HL-60 (cell line): ENCODE measurements around the gene HOXA7.

ENCODE experiments used
- DNase-seq, 2 experiments: peaks; one replicate each; pipeline ENCODE4 v3.0.0-alpha.2; 2010 to 2020; ENCODE audit warnings: low read depth in 1 of 2, low spot score in 1 of 2
- H3K27ac ChIP-seq: fragments of 250-450 bp; sonication (Bioruptor Pico); replicated peaks from 2 replicates; pipeline ENCODE4 v1.5.1; 2020; ENCODE audit warnings: mild to moderate bottlenecking, moderate library complexity
- H3K27me3 ChIP-seq: fragments of 250-450 bp; sonication (Bioruptor Pico); 2 replicates; pipeline ENCODE4 v1.5.1; 2021; ENCODE audit warnings: mild to moderate bottlenecking, moderate library complexity; ENCODE audit not compliant: insufficient read depth, poor library complexity, severe bottlenecking
- H3K4me3 ChIP-seq: replicated peaks from 2 replicates; pipeline ENCODE4 v1.5.1; 2011; ENCODE audit warnings: mild to moderate bottlenecking, control low read depth, low read length; ENCODE audit not compliant: insufficient read depth
- GABPA ChIP-seq: IDR thresholded peaks from 2 replicates; pipeline ENCODE4 v1.6.1; 2012; ENCODE audit warnings: low read depth
- POLR2AphosphoS5 ChIP-seq: IDR thresholded peaks from 2 replicates; pipeline ENCODE4 v1.6.1; 2012; ENCODE audit warnings: low read depth
- SPI1 ChIP-seq: IDR thresholded peaks from 2 replicates; pipeline ENCODE4 v1.6.1; 2012; ENCODE audit warnings: low read depth, mild to moderate bottlenecking, borderline replicate concordance
- TF ChIP-seq, protein P1 (sequence below): IDR thresholded peaks from 2 replicates; pipeline ENCODE4 v1.6.1; 2012; ENCODE audit warnings: low read depth; ENCODE audit not compliant: insufficient replicate concordance
- TF ChIP-seq, protein P2 (sequence below): IDR thresholded peaks from one replicate; pipeline ENCODE4 v1.5.1; 2011; ENCODE audit warnings: low read length, control low read depth, inconsistent platforms; ENCODE audit not compliant: insufficient read depth

HOXA7 gene

DNA sequence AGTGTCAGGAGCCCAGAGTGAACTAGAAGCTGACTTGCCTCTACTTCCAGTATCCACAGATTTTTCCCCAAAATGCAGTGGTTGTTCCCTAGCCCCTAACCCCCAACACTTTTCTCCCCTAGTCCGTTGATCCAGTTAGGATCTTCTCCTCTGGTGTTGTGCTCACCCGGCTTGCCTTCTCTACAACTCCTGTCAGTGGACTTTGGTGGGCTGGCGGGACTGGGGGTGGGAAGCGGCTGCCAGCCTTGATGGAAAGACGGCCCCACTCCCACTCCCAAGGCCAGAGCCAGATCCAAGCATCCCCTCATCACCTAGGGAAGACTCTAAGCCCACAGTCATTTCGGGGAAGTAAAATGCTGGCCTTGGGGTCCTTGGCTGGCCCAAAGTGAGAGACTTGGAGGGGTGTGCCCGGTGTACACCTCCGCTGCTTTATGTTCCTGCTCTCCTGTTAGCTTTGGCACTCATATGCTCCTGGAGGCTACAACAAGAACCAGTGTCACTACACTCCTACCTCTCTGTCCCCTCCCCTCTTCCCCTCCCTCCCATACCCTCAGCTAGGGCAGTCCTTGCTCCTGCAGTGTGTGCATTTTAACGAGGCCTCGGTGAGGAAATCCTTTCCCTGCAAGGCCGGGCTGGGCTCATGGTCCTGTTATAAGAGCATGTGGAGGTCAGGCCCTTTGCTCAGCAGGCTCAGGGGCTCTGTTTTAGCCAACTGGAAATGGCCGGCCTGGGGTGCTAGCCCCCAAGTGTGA is 18.6 kb upstream of the HOXA7 start:
- no peak overlapping the region for H3K4me3 ChIP-seq
- no peak overlapping the region for H3K27ac ChIP-seq
- no peak for DNase-seq
- H3K27me3 ChIP-seq, result peaks cover 55% of the 10 kb centered on the region
- TF ChIP-seq, protein P1, sequence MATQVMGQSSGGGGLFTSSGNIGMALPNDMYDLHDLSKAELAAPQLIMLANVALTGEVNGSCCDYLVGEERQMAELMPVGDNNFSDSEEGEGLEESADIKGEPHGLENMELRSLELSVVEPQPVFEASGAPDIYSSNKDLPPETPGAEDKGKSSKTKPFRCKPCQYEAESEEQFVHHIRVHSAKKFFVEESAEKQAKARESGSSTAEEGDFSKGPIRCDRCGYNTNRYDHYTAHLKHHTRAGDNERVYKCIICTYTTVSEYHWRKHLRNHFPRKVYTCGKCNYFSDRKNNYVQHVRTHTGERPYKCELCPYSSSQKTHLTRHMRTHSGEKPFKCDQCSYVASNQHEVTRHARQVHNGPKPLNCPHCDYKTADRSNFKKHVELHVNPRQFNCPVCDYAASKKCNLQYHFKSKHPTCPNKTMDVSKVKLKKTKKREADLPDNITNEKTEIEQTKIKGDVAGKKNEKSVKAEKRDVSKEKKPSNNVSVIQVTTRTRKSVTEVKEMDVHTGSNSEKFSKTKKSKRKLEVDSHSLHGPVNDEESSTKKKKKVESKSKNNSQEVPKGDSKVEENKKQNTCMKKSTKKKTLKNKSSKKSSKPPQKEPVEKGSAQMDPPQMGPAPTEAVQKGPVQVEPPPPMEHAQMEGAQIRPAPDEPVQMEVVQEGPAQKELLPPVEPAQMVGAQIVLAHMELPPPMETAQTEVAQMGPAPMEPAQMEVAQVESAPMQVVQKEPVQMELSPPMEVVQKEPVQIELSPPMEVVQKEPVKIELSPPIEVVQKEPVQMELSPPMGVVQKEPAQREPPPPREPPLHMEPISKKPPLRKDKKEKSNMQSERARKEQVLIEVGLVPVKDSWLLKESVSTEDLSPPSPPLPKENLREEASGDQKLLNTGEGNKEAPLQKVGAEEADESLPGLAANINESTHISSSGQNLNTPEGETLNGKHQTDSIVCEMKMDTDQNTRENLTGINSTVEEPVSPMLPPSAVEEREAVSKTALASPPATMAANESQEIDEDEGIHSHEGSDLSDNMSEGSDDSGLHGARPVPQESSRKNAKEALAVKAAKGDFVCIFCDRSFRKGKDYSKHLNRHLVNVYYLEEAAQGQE, result no peak

DNA sequence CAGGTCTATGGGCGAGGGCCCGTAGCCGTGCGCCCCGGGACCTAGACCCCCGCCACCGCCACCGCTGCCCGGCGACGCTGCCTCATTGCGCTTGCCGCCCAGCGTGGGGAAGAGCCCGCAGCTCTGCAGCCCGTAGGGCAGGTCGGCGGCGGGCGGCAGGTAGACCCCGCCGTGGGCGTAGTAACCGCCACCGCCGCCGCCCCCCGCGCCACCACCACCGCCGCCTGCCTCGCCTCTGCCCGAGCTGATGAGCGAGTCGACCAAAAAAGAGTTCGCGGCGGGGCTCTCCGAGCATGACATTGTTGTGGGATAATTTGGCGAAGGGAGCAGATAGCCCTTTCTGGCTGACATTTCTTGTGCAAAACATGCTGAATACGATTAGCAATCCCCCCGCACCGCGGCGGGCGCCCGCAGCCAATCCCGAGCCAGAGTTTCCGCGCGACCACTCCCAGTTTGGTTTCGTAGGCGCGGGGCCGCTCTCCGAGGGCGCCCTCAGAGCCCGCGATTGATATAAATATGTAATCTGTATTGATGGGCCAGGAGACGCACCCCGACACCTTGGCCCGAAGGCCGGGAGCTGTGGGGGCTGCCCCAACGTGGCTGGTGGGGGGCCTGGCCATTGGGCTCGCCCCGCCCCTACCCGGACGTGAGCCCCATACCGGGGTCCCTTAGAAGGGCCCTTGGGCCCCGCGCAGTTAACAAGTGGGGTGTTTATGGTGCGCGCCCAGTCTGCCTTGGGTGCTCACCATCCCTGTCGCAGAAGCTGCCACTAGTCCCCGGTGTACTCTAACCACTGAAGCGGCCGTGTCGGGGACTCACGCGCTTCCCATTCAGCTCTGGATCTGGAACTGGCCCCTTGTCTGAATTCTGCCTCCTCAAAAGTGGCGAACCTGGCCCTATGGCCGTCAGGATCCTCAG is 17.7 kb upstream of the HOXA7 start, which contains the start of gene HOXA10:
HOXA10 (minus strand) TSS at position 365 of the 918 bp plus-strand sequence; CDS start at position 351, 14 bp downstream.
- H3K27me3 ChIP-seq, result peaks cover 55% of the 10 kb centered on the region
- no peak within 1 kb of the TSS for H3K27ac ChIP-seq

DNA sequence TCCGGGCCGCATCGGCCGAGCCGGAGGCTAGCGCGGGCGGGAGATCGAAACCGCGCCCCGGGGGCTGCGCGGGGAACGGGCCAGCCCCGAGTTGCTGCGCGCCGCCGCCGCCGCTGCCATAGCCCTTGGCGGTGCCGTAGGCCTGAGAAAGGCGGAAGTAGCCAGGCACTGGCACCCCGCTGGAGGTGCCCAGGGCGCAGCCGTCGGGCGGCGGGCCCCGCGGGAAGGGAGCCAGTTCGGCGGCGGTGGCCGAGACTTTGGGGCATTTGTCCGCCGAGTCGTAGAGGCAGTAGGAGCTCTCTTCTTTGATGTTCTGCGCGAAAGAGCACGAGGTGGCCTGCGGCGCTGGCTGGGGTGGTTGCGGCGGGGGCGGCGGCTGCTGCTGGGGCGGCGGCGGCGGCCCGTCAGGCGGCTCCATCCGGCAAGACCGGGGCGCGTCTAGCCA is 17.1 kb upstream of the HOXA7 start:
- TF ChIP-seq, protein P2, sequence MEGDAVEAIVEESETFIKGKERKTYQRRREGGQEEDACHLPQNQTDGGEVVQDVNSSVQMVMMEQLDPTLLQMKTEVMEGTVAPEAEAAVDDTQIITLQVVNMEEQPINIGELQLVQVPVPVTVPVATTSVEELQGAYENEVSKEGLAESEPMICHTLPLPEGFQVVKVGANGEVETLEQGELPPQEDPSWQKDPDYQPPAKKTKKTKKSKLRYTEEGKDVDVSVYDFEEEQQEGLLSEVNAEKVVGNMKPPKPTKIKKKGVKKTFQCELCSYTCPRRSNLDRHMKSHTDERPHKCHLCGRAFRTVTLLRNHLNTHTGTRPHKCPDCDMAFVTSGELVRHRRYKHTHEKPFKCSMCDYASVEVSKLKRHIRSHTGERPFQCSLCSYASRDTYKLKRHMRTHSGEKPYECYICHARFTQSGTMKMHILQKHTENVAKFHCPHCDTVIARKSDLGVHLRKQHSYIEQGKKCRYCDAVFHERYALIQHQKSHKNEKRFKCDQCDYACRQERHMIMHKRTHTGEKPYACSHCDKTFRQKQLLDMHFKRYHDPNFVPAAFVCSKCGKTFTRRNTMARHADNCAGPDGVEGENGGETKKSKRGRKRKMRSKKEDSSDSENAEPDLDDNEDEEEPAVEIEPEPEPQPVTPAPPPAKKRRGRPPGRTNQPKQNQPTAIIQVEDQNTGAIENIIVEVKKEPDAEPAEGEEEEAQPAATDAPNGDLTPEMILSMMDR, result no peak
- peak; percentile 38; the same call in 1 of the 2 replicates for TF ChIP-seq POLR2AphosphoS5
- TF ChIP-seq, protein P1, result peak; percentile 12
- no peak for TF ChIP-seq SPI1
- H3K27me3 ChIP-seq, result peaks cover 61% of the 10 kb centered on the region
- peak in 1 of 2 experiments; percentile 60 for DNase-seq
- H3K4me3 ChIP-seq, result peak overlapping the region; percentile 40
- H3K27ac ChIP-seq, result no peak overlapping the region

More for the DNA sequence above, 17.7 kb upstream of the HOXA7 start, which contains the start of gene HOXA10:
- H3K4me3 ChIP-seq, result peak within 1 kb of the TSS; percentile 40
- no peak for DNase-seq
- no peak for TF ChIP-seq POLR2AphosphoS5

DNA sequence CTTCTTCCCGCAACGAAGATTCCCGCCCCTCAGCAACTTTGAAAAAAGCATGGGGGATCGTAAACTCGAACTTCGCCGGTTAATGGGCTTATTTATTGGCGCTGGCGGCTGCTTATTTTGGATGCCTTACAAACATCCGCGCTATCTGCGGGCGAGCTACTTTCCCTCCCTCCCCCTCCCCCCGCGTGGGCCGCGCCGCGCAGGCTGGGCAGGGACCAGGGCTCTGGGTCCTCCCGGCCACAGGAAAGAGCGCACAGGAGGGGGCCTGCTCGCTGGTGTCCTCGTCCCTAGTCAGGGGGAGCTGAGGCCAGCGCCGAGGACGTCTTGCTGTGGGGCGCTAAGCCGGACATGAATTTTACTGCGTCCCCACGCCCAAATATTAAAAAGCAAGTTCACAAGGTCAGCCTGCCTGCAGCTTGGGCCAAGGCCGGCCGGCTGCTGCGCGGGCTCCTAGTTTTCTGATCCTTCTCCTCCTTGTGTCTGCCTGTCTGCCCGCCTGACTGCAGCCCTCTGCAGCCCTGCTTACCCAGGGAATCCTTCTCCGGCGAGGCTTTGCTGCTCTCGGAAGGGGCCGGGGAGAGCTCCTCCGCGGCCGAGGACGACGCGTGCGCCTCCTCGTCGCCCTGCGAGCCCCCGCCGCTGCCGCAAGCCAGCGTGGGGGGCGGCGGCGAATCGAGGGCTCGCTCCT is 16.5 kb upstream of the HOXA7 start:
- no peak for DNase-seq
- H3K27me3 ChIP-seq, result peaks cover 67% of the 10 kb centered on the region
- peak overlapping the region; percentile 40; the same call in 1 of the 2 replicates for H3K4me3 ChIP-seq
- no peak overlapping the region for H3K27ac ChIP-seq
- TF ChIP-seq, protein P2, result no peak
- TF ChIP-seq SPI1, result no peak
- TF ChIP-seq POLR2AphosphoS5, result no peak
- TF ChIP-seq, protein P1, result no peak
- no peak for TF ChIP-seq GABPA
